Vagina (tissue), 2 donors: ENCODE measurements around the gene ORM2.
"Not testable (repeated sequence)": the region's sequence is repeated elsewhere in the genome, so short reads cannot be mapped to it uniquely, and the experiment has no call there.

Source experiments
- CTCF ChIP-seq, 3 experiments: fragments of 450-650 bp in 2 of 3; fragments of 200-600 bp in 1 of 3; sonication (generic) in 1 of 3; IDR thresholded peaks; one replicate each; pipeline ENCODE4 v1.5.1; 2017 to 2019; ENCODE audit warnings: antibody characterized with exemption in 3 of 3, mild to moderate bottlenecking in 2 of 3, moderate library complexity in 2 of 3
- POLR2A ChIP-seq, 2 donors: fragments of 450-650 bp; IDR thresholded peaks; one replicate each; pipeline ENCODE4 v1.6.1; 2017; ENCODE audit warnings: antibody characterized with exemption in 2 of 2, mild to moderate bottlenecking in 2 of 2, moderate library complexity in 2 of 2
- POLR2AphosphoS5 ChIP-seq, 2 donors: sonication (generic); formaldehyde crosslinking; IDR thresholded peaks; one replicate each; pipeline ENCODE4 v1.9.0; 2017; ENCODE audit warnings: antibody characterized with exemption in 2 of 2, mild to moderate bottlenecking in 2 of 2, low read depth in 1 of 2; ENCODE audit not compliant: insufficient read depth in 1 of 2

GRCh38 chr9:114332474-114333040, 2.9 kb downstream of the ORM2 start:
- TF ChIP-seq CTCF (IDR thresholded peaks at IDR 0.05); POLR2A (IDR thresholded peaks at IDR 0.05); POLR2AphosphoS5 (IDR thresholded peaks at IDR 0.05; ENCODE audit: insufficient read depth in 1 of 2, low read depth in 1 of 2): not testable (repeated sequence)
